ENCODE measurements around the gene MAN2B1.

The MAN2B1 gene

GRCh38 chr19:12606796-12607195 lies 59.7 kb downstream of the MAN2B1 start:
- TF ChIP-seq, protein P1, sequence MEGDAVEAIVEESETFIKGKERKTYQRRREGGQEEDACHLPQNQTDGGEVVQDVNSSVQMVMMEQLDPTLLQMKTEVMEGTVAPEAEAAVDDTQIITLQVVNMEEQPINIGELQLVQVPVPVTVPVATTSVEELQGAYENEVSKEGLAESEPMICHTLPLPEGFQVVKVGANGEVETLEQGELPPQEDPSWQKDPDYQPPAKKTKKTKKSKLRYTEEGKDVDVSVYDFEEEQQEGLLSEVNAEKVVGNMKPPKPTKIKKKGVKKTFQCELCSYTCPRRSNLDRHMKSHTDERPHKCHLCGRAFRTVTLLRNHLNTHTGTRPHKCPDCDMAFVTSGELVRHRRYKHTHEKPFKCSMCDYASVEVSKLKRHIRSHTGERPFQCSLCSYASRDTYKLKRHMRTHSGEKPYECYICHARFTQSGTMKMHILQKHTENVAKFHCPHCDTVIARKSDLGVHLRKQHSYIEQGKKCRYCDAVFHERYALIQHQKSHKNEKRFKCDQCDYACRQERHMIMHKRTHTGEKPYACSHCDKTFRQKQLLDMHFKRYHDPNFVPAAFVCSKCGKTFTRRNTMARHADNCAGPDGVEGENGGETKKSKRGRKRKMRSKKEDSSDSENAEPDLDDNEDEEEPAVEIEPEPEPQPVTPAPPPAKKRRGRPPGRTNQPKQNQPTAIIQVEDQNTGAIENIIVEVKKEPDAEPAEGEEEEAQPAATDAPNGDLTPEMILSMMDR (IDR thresholded peaks at IDR 0.05; ENCODE audit: control extremely low read depth, extremely low read depth, low read depth, missing control alignments) = no peak
- ChIA-PET CTCF (interaction anchor here (1.2 kb wide), 1 partner anchor 55 kb away, joined by 3 read pairs; no protein-coding TSS in a partner anchor), POLR2A (no interaction called here)
- DNase-seq (ENCODE audit: extremely low spot score) = no peak

DNA sequence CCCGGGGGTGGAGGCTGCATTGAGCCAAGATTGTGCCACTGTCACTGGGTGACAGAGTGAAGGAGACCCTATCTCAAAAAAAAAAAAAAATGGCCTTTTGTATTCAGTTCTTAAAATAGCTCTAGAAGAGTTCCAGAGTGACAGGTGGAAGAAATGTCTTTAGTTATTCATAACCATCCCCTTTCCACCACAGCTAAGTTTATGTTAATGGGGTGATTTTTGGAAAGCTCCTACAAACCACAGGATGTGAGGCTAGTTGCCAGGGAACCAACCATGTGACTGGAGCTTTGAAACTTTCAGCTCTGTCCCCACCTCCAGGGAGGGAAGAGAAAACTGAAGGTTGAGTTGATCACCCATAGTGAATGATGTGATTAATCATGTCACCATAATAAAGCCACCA lies 62.8 kb downstream of the MAN2B1 start:
- TF ChIP-seq, protein P1 (IDR thresholded peaks at IDR 0.05; ENCODE audit: control extremely low read depth, extremely low read depth, low read depth, missing control alignments) = no peak
- ChIA-PET POLR2A (interaction anchor here (0.5 to 1.0 kb wide), 3 partner anchors 10 to 222 kb away, joined by 3 to 6 read pairs (median 4); no protein-coding TSS in a partner anchor), CTCF (interaction anchor here (0.7 to 1.3 kb wide), 9 partner anchors 8 to 68 kb away, joined by 3 to 4 read pairs (median 4); no protein-coding TSS in a partner anchor)
- DNase-seq (ENCODE audit: extremely low spot score) = peak; percentile 75

DNA sequence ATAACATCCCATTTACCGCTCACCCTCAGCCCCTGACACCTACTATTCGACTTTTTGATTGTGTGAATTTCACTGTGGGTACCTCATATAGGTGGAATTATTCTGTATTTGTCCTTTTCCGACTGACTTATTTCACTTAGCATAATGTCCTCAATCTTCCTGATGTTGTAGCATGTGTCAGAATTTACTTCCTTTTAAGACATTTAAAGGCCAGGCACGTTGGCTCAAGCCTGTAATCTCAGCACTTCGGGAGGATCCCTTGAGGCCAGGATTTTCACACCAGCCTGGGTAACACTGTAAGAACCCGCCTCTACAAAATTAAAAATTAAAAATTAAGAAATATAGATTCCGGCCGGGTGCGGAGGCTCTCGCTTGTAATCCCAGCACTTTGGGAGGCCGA lies 68.9 kb downstream of the MAN2B1 start:
- no peak for DNase-seq (ENCODE audit: extremely low spot score)
- CTCF ChIA-PET = no interaction called here
- POLR2A ChIA-PET = no interaction called here
- TF ChIP-seq, protein P1 (IDR thresholded peaks at IDR 0.05; ENCODE audit: control extremely low read depth, extremely low read depth, low read depth, missing control alignments) = no peak

- CTCF ChIA-PET = interaction anchor here (1.1 kb wide), 1 partner anchor 22 kb away, joined by 3 read pairs; no protein-coding TSS in a partner anchor
Observed at GRCh38 chr19:12596927-12597548, 69.5 kb downstream of the MAN2B1 start.

More at GRCh38 chr19:12596927-12597548, 69.5 kb downstream of the MAN2B1 start:
- TF ChIP-seq, protein P1 (IDR thresholded peaks at IDR 0.05; ENCODE audit: control extremely low read depth, extremely low read depth, low read depth, missing control alignments) = no peak
- POLR2A ChIA-PET = no interaction called here
- DNase-seq (ENCODE audit: extremely low spot score) = no peak
